Measurements from ENCODE around the gene FBXO3. TPM values are rescaled to one million over a fixed set of nuclear protein-coding genes. Genes with fewer than 3 reads are reported as not detected.
A peak's percentile ranks its signal among the peaks of the same experiment; 100 is the strongest.

FBXO3 gene
- total and polyA plus RNA-seq, 2 of the 13 experiments (the other 11 are each of a cell fraction or from before 2014, with no cell fraction given), result 20.4 to 27.6 TPM

GRCh38 chr11:33773987-33774735 lies at the start of gene FBXO3 (continued):
- TF ChIP-seq PREB (CRISPR knock-in tag; IDR thresholded peaks at IDR 0.05) (no peak), ZNF580 (CRISPR knock-in tag; IDR thresholded peaks at IDR 0.05; ENCODE audit: borderline replicate concordance, low read depth) (0 out of 2 replicates have a peak, but pooled peaks have one; percentile 15), DR1 (CRISPR knock-in tag; IDR thresholded peaks at IDR 0.05) (no peak), ZBTB40 (IDR thresholded peaks at IDR 0.05) (no peak), ZBTB40 (CRISPR knock-in tag; IDR thresholded peaks at IDR 0.05) (peak; percentile 22; the same call in 1 of the 2 replicates), POLR2AphosphoS5 (IDR thresholded peaks at IDR 0.05; ENCODE audit: low read depth, low read length) (peak; percentile 58), SMAD3 (CRISPR knock-in tag; IDR thresholded peaks at IDR 0.05) (no peak), THAP11 (CRISPR knock-in tag; IDR thresholded peaks at IDR 0.05) (no peak), ZNF749 (CRISPR knock-in tag; IDR thresholded peaks at IDR 0.05; ENCODE audit: borderline replicate concordance) (0 out of 2 replicates have a peak, but pooled peaks have one; percentile 46), NBN (conservative IDR thresholded peaks at IDR 0.05) (no peak), HOXA3 (CRISPR knock-in tag; IDR thresholded peaks at IDR 0.05) (peak; percentile 44; the same call in 1 of the 2 replicates), RBM39 (IDR thresholded peaks at IDR 0.05; ENCODE audit: low read depth, low read length, poor library complexity, severe bottlenecking) (peak; percentile 17), ZFY (CRISPR knock-in tag; IDR thresholded peaks at IDR 0.05) (peak; percentile 69), TBX2 (CRISPR knock-in tag; IDR thresholded peaks at IDR 0.05; ENCODE audit: borderline replicate concordance) (no peak), ZFAT (CRISPR knock-in tag; conservative IDR thresholded peaks at IDR 0.05) (0 out of 2 replicates have a peak, but pooled peaks have one; percentile 36), ZNF891 (CRISPR knock-in tag; IDR thresholded peaks at IDR 0.05) (no peak)

Measured in HepG2 (cell line).